ENCODE results near the gene AGO1. TPM values are rescaled to one million over a fixed set of nuclear protein-coding genes. Genes with fewer than 3 reads are reported as not detected.
A peak's percentile ranks its signal among the peaks of the same experiment; 100 is the strongest.

The AGO1 gene
- total RNA-seq, 1 donor from 2014 or later, result 35.1 TPM

DNA sequence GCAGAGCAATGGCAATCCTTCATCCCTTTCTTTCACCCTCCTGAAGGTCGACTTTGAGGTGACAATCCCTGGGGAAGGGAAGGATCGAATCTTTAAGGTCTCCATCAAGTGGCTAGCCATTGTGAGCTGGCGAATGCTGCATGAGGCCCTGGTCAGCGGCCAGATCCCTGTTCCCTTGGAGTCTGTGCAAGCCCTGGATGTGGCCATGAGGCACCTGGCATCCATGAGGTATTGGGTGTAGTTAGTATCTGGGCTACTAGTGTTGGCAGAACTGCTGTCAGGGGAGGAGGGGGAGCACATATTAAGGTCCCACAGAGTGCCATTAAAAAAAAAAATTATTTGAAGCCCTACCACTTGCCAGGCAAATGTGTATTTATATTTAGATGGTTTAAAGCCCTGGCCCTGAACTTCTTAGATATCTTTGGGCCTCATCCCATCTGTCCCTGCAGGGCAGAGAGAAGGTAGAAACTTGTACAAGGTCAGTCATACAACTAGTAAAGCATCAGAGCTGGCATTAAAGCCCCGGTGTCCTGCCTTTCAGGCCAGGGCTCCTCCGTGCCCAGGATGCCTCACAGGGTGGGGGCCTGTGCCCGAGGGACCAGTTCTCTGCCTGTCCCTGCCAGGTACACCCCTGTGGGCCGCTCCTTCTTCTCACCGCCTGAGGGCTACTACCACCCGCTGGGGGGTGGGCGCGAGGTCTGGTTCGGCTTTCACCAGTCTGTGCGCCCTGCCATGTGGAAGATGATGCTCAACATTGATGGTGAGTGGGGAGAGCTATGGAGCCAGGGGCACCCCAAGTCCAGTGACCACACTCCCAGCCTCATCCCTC lies 10.3 kb downstream of the AGO1 start:
- Mint-ChIP-seq H3K27me3 (ENCODE audit: low read depth, unreplicated experiment) (no peaks in the 10 kb centered on the region), H3K4me1 (ENCODE audit: low read depth, unreplicated experiment) (peaks cover 11% of the 10 kb centered on the region), H3K9me3 (ENCODE audit: unreplicated experiment) (no peaks in the 10 kb centered on the region), H3K4me3 (ENCODE audit: unreplicated experiment) (no peak overlapping the region), H3K27ac (ENCODE audit: unreplicated experiment) (no peak overlapping the region), H3K36me3 (ENCODE audit: low read depth, unreplicated experiment) (peaks cover 21% of the 10 kb centered on the region)
- DNase-seq (ENCODE audit: low read depth) (no peak), FAIRE-seq (no peak)
- TF ChIP-seq, protein P1, sequence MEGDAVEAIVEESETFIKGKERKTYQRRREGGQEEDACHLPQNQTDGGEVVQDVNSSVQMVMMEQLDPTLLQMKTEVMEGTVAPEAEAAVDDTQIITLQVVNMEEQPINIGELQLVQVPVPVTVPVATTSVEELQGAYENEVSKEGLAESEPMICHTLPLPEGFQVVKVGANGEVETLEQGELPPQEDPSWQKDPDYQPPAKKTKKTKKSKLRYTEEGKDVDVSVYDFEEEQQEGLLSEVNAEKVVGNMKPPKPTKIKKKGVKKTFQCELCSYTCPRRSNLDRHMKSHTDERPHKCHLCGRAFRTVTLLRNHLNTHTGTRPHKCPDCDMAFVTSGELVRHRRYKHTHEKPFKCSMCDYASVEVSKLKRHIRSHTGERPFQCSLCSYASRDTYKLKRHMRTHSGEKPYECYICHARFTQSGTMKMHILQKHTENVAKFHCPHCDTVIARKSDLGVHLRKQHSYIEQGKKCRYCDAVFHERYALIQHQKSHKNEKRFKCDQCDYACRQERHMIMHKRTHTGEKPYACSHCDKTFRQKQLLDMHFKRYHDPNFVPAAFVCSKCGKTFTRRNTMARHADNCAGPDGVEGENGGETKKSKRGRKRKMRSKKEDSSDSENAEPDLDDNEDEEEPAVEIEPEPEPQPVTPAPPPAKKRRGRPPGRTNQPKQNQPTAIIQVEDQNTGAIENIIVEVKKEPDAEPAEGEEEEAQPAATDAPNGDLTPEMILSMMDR (IDR thresholded peaks at IDR 0.05; ENCODE audit: insufficient read depth, low read depth, low read length), result no peak
- no peak for TF ChIP-seq EZH2 (IDR thresholded peaks at IDR 0.05; ENCODE audit: insufficient read depth, low read length)
- no peak overlapping the region for H3K4me2 ChIP-seq (ENCODE audit: low read length)
- no peak overlapping the region for H3K27ac ChIP-seq (ENCODE audit: low read depth, low read length)
- no peaks in the 10 kb centered on the region for H3K9me3 ChIP-seq (ENCODE audit: insufficient read depth, low read depth, low read length)
- H2AFZ ChIP-seq (ENCODE audit: low read depth, low read length), result no peak overlapping the region
- H3K79me2 ChIP-seq (ENCODE audit: insufficient read depth, low read length), result no peaks in the 10 kb centered on the region
- H3K4me3 ChIP-seq (ENCODE audit: insufficient read depth, low read depth, low read length), result no peak overlapping the region
- H3K9ac ChIP-seq (ENCODE audit: low read length), result no peak overlapping the region
- H3K27me3 ChIP-seq (ENCODE audit: insufficient read depth, low read length), result no peaks in the 10 kb centered on the region
- H3K4me1 ChIP-seq (ENCODE audit: insufficient read depth, low read length), result peaks cover 4% of the 10 kb centered on the region
- peaks cover 4% of the 10 kb centered on the region for H3K36me3 ChIP-seq (ENCODE audit: insufficient read depth, low read length)
- no peaks in the 10 kb centered on the region for H4K20me1 ChIP-seq (ENCODE audit: insufficient read depth, low read length)

DNA sequence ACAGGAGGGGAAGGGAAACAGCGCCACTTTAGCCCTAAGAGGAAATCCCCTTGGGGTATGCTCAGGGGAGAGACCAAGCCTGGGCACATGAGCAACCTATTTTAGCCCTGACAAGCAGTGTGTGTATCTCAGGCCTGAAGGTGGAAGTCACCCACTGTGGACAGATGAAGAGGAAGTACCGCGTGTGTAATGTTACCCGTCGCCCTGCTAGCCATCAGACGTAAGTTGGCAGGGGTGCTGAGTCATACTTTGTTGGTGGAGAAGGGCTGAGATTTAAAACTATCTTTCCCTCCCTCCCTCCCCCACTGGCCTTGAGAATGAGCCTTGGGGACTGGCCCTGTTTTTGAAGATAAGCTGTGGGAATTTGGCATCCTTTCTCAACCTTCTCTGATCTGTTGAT lies 11.2 kb downstream of the AGO1 start:
- peaks cover 4% of the 10 kb centered on the region for H3K4me1 ChIP-seq (ENCODE audit: insufficient read depth, low read length)
- peaks cover 4% of the 10 kb centered on the region for H3K36me3 ChIP-seq (ENCODE audit: insufficient read depth, low read length)
- H4K20me1 ChIP-seq (ENCODE audit: insufficient read depth, low read length), result no peaks in the 10 kb centered on the region
- H3K4me1 Mint-ChIP-seq (ENCODE audit: low read depth, unreplicated experiment), result peaks cover 11% of the 10 kb centered on the region
- no peak overlapping the region for H3K27ac ChIP-seq (ENCODE audit: low read depth, low read length)
- no peak overlapping the region for H3K4me2 ChIP-seq (ENCODE audit: low read length)
- H3K27me3 Mint-ChIP-seq (ENCODE audit: low read depth, unreplicated experiment), result no peaks in the 10 kb centered on the region
- H3K4me3 Mint-ChIP-seq (ENCODE audit: unreplicated experiment), result peak overlapping the region; percentile 20
- peaks cover 18% of the 10 kb centered on the region for H3K36me3 Mint-ChIP-seq (ENCODE audit: low read depth, unreplicated experiment)
- H3K27me3 ChIP-seq (ENCODE audit: insufficient read depth, low read length), result no peaks in the 10 kb centered on the region
- no peak overlapping the region for H3K9ac ChIP-seq (ENCODE audit: low read length)
- peak overlapping the region; percentile 2 for H3K27ac Mint-ChIP-seq (ENCODE audit: unreplicated experiment)
- no peaks in the 10 kb centered on the region for H3K79me2 ChIP-seq (ENCODE audit: insufficient read depth, low read length)
- no peak overlapping the region for H3K4me3 ChIP-seq (ENCODE audit: insufficient read depth, low read depth, low read length)
- TF ChIP-seq, protein P1 (IDR thresholded peaks at IDR 0.05; ENCODE audit: insufficient read depth, low read depth, low read length), result no peak
- TF ChIP-seq EZH2 (IDR thresholded peaks at IDR 0.05; ENCODE audit: insufficient read depth, low read length), result no peak
- DNase-seq (ENCODE audit: low read depth) (peak; percentile 22), FAIRE-seq (no peak)
- no peaks in the 10 kb centered on the region for H3K9me3 Mint-ChIP-seq (ENCODE audit: unreplicated experiment)
- H3K9me3 ChIP-seq (ENCODE audit: insufficient read depth, low read depth, low read length), result no peaks in the 10 kb centered on the region
- H2AFZ ChIP-seq (ENCODE audit: low read depth, low read length), result no peak overlapping the region

DNA sequence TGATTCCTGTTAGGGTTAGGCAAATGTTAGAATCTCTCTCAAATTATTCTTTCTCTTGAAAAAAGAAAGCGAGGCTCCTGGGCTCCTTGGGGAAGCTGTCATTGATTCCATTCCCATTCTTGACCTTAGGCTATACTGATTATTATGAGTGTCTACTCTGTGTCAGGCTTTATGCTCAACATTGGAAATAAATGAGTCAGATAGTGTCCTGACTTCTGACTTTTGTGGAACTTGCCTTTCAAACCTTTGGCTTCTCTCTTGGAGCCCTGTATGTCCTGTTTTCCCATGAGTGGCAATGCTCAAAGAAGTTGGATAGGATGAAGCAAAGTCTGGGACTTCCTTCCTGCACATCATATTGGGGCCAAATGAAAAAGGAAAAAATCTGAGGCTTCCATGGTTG lies 11.6 kb downstream of the AGO1 start:
- TF ChIP-seq, protein P1 (IDR thresholded peaks at IDR 0.05; ENCODE audit: insufficient read depth, low read depth, low read length), result no peak
- TF ChIP-seq EZH2 (IDR thresholded peaks at IDR 0.05; ENCODE audit: insufficient read depth, low read length), result no peak
- no peak for DNase-seq (ENCODE audit: low read depth)
- Mint-ChIP-seq H3K36me3 (ENCODE audit: low read depth, unreplicated experiment) (peaks cover 21% of the 10 kb centered on the region), H3K9me3 (ENCODE audit: unreplicated experiment) (no peaks in the 10 kb centered on the region), H3K27me3 (ENCODE audit: low read depth, unreplicated experiment) (no peaks in the 10 kb centered on the region), H3K27ac (ENCODE audit: unreplicated experiment) (peak overlapping the region; percentile 2), H3K4me1 (ENCODE audit: low read depth, unreplicated experiment) (peaks cover 11% of the 10 kb centered on the region), H3K4me3 (ENCODE audit: unreplicated experiment) (no peak overlapping the region)
- no peaks in the 10 kb centered on the region for H3K9me3 ChIP-seq (ENCODE audit: insufficient read depth, low read depth, low read length)
- no peak overlapping the region for H2AFZ ChIP-seq (ENCODE audit: low read depth, low read length)
- no peak overlapping the region for H3K4me3 ChIP-seq (ENCODE audit: insufficient read depth, low read depth, low read length)
- H3K4me2 ChIP-seq (ENCODE audit: low read length), result no peak overlapping the region
- no peaks in the 10 kb centered on the region for H3K27me3 ChIP-seq (ENCODE audit: insufficient read depth, low read length)
- peaks cover 4% of the 10 kb centered on the region for H3K4me1 ChIP-seq (ENCODE audit: insufficient read depth, low read length)
- no peak for FAIRE-seq
- H3K79me2 ChIP-seq (ENCODE audit: insufficient read depth, low read length), result no peaks in the 10 kb centered on the region
- H3K9ac ChIP-seq (ENCODE audit: low read length), result no peak overlapping the region
- H3K36me3 ChIP-seq (ENCODE audit: insufficient read depth, low read length), result peaks cover 4% of the 10 kb centered on the region
- no peak overlapping the region for H3K27ac ChIP-seq (ENCODE audit: low read depth, low read length)
- no peaks in the 10 kb centered on the region for H4K20me1 ChIP-seq (ENCODE audit: insufficient read depth, low read length)
